Small intestine (tissue), 7 donors: ENCODE measurements around the gene GLRA3. TPM values are rescaled to one million over a fixed set of nuclear protein-coding genes. Genes with fewer than 3 reads are reported as not detected.
"Not testable (repeated sequence)": the region's sequence is repeated elsewhere in the genome, so short reads cannot be mapped to it uniquely, and the experiment has no call there.

Experiments
- DNase-seq, 2 donors: peaks; one replicate each; pipeline versions ENCODE4 v3.0.0 to v3.0.0-alpha.2; 2013
- FAIRE-seq: peaks from 2 replicates; lab custom pipeline; 2012; peaks lifted over from hg19 to GRCh38; lab: Jason Lieb, UNC
- H3K27ac ChIP-seq, 3 donors: one replicate each; pipeline ENCODE4 v1.5.1; 2013; ENCODE audit warnings: low read length in 2 of 3, mild to moderate bottlenecking in 2 of 3, control low read depth in 1 of 3, inconsistent platforms in 1 of 3, low read depth in 1 of 3, moderate library complexity in 1 of 3
- H3K27me3 ChIP-seq, 3 donors: one replicate each; pipeline ENCODE4 v1.6.1; 2013; ENCODE audit warnings: low read length in 3 of 3, inconsistent platforms in 1 of 3; ENCODE audit not compliant: control insufficient read depth in 3 of 3, insufficient read depth in 3 of 3
- H3K36me3 ChIP-seq, 3 donors: one replicate each; pipeline ENCODE4 v1.6.1; 2013; ENCODE audit warnings: low read length in 3 of 3, inconsistent platforms in 1 of 3, low read depth in 1 of 3, mild to moderate bottlenecking in 1 of 3, moderate library complexity in 1 of 3; ENCODE audit not compliant: control insufficient read depth in 3 of 3, insufficient read depth in 2 of 3
- H3K4me1 ChIP-seq, 3 donors: one replicate each; pipeline ENCODE4 v1.6.1; 2013; ENCODE audit warnings: low read length in 2 of 3, inconsistent platforms in 1 of 3, low read depth in 1 of 3, mild to moderate bottlenecking in 1 of 3, moderate library complexity in 1 of 3; ENCODE audit not compliant: control insufficient read depth in 3 of 3, insufficient read depth in 2 of 3
- H3K4me3 ChIP-seq, 3 donors: one replicate each; pipeline ENCODE4 v1.5.1; 2013; ENCODE audit warnings: low read length in 3 of 3, control low read depth in 1 of 3, inconsistent platforms in 1 of 3, low read depth in 1 of 3, mild to moderate bottlenecking in 1 of 3, moderate library complexity in 1 of 3
- H3K9me3 ChIP-seq, 2 donors: one replicate each; pipeline ENCODE4 v1.6.1; 2013; ENCODE audit warnings: low read depth in 1 of 2, low read length in 1 of 2; ENCODE audit not compliant: control insufficient read depth in 2 of 2, insufficient read depth in 1 of 2
- WGBS, 3 donors: extraction: QIAGEN DNeasy Blood & Tissue Kit; methylation state at CpG; one replicate each; pipeline ENCODE4 v1.1.7; 2013; 5-methylcytosine and 5-hydroxymethylcytosine counted together
- polyA plus RNA-seq, 4 donors: library from polyadenylated mRNA; stranded (reverse) in 3 of 4; unstranded in 1 of 4; fragments of 200-250 nt in 3 of 4; fragments of 120-200 nt in 1 of 4; gene quantifications; one replicate each; pipeline versions ENCODE4 v1.2.1 to v1.2.3, GENCODE V29; 2013
- donor health status: healthy with polysubstance abuse.
- donor health status: control.
- donor health status: control.
- donor health status: Bipolar disorder and iron deficiency.
- donor health status: healthy.

The GLRA3 gene
- polyA plus RNA-seq, 4 donors, result 0.04 to 0.28 TPM; not detected in 2

- 57 to 79% (median 63%) methylated on average over 2 of the region's 2 CpGs for WGBS, 3 donors
- not testable (repeated sequence) for FAIRE-seq
Measured at GRCh38 chr4:174629907-174630450, 199.1 kb downstream of the GLRA3 start.

DNA sequence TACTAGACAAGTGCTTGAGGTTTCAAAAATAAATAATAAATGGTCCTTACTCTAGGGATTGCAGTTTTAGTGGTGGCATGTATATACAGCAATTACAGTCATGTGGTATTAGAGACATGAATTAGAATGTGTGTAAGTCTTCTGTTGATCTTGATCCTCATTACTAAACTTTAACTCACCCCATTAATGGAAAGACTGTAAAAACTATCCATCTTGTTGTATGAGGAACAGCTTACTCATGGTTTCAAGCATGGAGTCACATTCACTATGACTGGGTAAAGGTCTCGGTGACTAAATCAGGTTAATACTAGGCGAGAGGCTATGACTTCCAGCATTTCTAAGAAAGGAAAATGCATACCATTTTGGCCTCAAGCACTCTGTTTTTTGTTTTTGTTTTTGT lies 199.8 kb downstream of the GLRA3 start:
- Histone ChIP-seq H3K4me1 (peaks cover 0 to 7% (median 0%) of the 10 kb centered on the region in 3 donors), H3K36me3 (no peaks in the 10 kb centered on the region), H3K27ac (no peak overlapping the region), H3K4me3 (no peak overlapping the region), H3K27me3 (no peaks in the 10 kb centered on the region), H3K9me3 (no peaks in the 10 kb centered on the region)
- DNase-seq, result peak; percentile 26 to 52
- no peak for FAIRE-seq
- 64 to 77% (median 65%) methylated on average over 2 of the region's 2 CpGs for WGBS, 3 donors

More at GRCh38 chr4:174629907-174630450, 199.1 kb downstream of the GLRA3 start:
- not testable (repeated sequence) for H3K36me3 ChIP-seq, H3K4me3 ChIP-seq, H3K4me1 ChIP-seq, H3K9me3 ChIP-seq, H3K27me3 ChIP-seq
- DNase-seq, result peak in 1 of 2 donors; percentile 36
- H3K27ac ChIP-seq, result peak overlapping the region in 1 of 3 donors; percentile 32

GRCh38 chr4:174628191-174628590 lies 200.9 kb downstream of the GLRA3 start:
- WGBS, 3 donors, result 68 to 94% (median 84%) methylated on average over 7 of the region's 7 CpGs
- Histone ChIP-seq H3K9me3 (no peaks in the 10 kb centered on the region), H3K4me3 (no peak overlapping the region), H3K36me3 (no peaks in the 10 kb centered on the region), H3K27me3 (no peaks in the 10 kb centered on the region), H3K4me1 (peaks cover 0 to 7% (median 2%) of the 10 kb centered on the region in 3 donors), H3K27ac (no peak overlapping the region)
- no peak for FAIRE-seq
- DNase-seq, result no peak

- WGBS, 3 donors, result 75 to 89% (median 79%) methylated on average over 2 of the region's 2 CpGs
- H3K4me1 ChIP-seq, result peaks cover 0 to 7% (median 2%) of the 10 kb centered on the region in 3 donors
- DNase-seq, result no peak
- no peaks in the 10 kb centered on the region for H3K27me3 ChIP-seq
- no peak overlapping the region for H3K27ac ChIP-seq
- H3K36me3 ChIP-seq, result no peaks in the 10 kb centered on the region
- no peaks in the 10 kb centered on the region for H3K9me3 ChIP-seq
- FAIRE-seq, result no peak
- H3K4me3 ChIP-seq, result no peak overlapping the region
Measured at GRCh38 chr4:174627473-174627872, 201.6 kb downstream of the GLRA3 start.

GRCh38 chr4:174626342-174627008 lies 202.6 kb downstream of the GLRA3 start:
- H3K27ac ChIP-seq, result peak overlapping the region; percentile 8 to 75 (median 38)
- H3K36me3 ChIP-seq, result no peaks in the 10 kb centered on the region
- DNase-seq (peak; percentile 55 to 83), FAIRE-seq (no peak)
- H3K4me1 ChIP-seq, result peaks cover 0 to 7% (median 2%) of the 10 kb centered on the region in 3 donors
- H3K4me3 ChIP-seq, result no peak overlapping the region
- H3K27me3 ChIP-seq, result no peaks in the 10 kb centered on the region
- no peaks in the 10 kb centered on the region for H3K9me3 ChIP-seq
- WGBS, 3 donors, result 8 to 46% (median 11%) methylated on average over 1 of the region's 1 CpG

DNA sequence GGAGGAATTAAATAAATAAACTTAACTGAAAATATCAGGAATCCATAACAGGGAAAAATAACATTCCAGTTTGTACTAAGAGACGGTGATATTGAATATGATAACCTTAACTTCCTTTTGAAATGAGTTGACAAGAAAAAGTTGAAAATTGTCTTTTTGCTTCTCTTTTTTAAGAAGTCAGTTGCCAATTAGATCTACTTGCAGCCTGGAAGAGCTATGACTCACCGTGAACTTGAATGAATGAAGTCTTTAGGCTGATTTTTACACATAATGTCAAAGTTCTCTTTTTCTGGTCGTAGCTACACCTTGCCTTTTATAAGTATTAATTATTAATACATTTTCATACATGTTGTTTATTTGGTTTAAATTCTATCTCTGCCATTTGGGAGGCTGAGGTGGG lies 212.4 kb downstream of the GLRA3 start:
- no peak for FAIRE-seq
- 60 to 62% (median 61%) methylated on average over 3 of the region's 3 CpGs for WGBS, 3 donors
- H3K27ac ChIP-seq, result no peak overlapping the region
- no peaks in the 10 kb centered on the region for H3K36me3 ChIP-seq
- no peak overlapping the region for H3K4me3 ChIP-seq
- H3K4me1 ChIP-seq, result peaks cover 0 to 13% (median 1%) of the 10 kb centered on the region in 3 donors
- H3K9me3 ChIP-seq, result peaks cover 0 to 8% of the 10 kb centered on the region in 2 donors
- DNase-seq, result no peak
- no peaks in the 10 kb centered on the region for H3K27me3 ChIP-seq

- no peak for FAIRE-seq
- H3K36me3 ChIP-seq, result no peaks in the 10 kb centered on the region
- H3K9me3 ChIP-seq, result peaks cover 0 to 14% of the 10 kb centered on the region in 2 donors
- WGBS, 3 donors, result 76 to 83% (median 80%) methylated on average over 1 of the region's 1 CpG
- H3K4me3 ChIP-seq, result no peak overlapping the region
- H3K27me3 ChIP-seq, result no peaks in the 10 kb centered on the region
- H3K4me1 ChIP-seq, result peaks cover 0 to 11% (median 1%) of the 10 kb centered on the region in 3 donors
- H3K27ac ChIP-seq, result no peak overlapping the region
- DNase-seq, result no peak
Measured at GRCh38 chr4:174613979-174614378, 215.1 kb downstream of the GLRA3 start.

DNA sequence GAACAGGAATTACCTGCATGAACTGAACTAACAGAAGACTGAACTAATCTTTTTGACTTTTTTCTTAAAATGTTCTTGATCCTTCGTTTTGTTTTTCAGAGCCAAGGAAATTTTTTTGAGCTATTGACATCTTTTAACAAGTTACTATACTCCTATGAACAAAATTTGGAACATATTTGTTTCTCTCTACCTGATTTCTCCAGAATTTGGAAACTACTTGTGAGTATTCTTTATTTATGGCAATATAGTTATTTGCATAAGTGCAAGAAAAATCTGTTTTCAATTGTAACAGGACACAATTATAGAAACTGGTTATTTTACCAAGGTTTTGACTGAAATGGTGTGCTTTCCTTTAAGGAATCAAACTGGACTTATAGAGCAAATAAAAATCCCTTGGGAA lies 217.3 kb downstream of the GLRA3 start:
- WGBS, 3 donors, result 85 to 88% (median 87%) methylated on average over 1 of the region's 1 CpG

More for the DNA sequence above, 217.3 kb downstream of the GLRA3 start:
- DNase-seq (no peak), FAIRE-seq (peak; percentile 41)
- H3K27ac ChIP-seq, result no peak overlapping the region
- no peaks in the 10 kb centered on the region for H3K4me1 ChIP-seq
- no peaks in the 10 kb centered on the region for H3K36me3 ChIP-seq
- no peaks in the 10 kb centered on the region for H3K27me3 ChIP-seq
- H3K9me3 ChIP-seq, result peaks cover 0 to 14% of the 10 kb centered on the region in 2 donors
- H3K4me3 ChIP-seq, result no peak overlapping the region
